ENCODE measurements around the gene GALNTL6. TPM values are rescaled to one million over a fixed set of nuclear protein-coding genes. Genes with fewer than 3 reads are reported as not detected.

Gene GALNTL6
- total RNA-seq, result not detected in 2 replicates

DNA sequence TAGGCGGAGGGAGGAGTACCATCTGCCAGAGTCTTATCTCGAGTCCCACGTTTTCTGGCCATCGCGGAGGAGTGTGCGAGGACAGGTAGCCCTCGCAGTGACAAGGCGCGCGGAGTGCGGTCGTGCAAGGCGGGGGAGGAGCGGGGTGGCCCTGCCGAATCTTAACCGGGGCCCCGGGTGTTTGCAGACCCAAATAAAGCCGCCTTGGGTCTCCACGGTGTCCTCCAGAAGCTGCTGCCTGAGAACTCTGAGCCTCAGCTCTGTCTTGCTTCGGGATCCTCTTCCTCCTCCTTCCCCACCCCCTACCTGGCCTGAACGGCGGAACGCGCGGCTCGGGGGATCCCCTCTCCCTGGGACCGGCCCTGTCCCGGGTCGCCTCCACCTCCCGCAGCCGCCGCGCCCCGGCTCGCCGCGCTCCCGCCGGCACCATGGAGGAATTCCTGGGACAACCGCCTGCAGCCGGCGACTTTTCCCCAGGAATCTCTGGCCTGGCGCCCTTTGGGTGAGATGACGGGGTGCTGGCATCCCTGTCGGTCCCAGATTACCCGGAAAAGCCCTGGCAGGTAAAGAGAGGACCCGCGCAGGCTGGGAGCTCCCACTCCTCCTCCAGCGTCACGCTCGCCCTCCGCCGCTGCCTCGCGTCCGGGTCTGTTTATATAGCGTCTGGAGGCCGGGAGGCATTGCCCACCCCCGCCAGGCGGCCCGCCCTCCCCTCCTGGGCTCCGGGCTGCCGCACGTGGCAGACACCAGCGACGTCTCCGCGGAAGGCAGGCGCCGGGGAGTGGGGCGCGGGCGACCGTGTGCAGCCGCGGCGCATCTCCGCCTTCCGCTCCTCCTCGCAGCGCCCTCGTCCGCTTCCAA is at the start of gene GALNTL6:
GALNTL6 (plus strand) TSS at position 740 of the 861 bp plus-strand sequence.
- no peaks in the 10 kb centered on the region for H3K36me3 Mint-ChIP-seq (ENCODE audit: low read depth)
- H3K4me1 Mint-ChIP-seq, result peaks cover 4% of the 10 kb centered on the region
- no peak for DNase-seq
- intact Hi-C loops (cut with micrococcal nuclease), result no loop called here
- peaks cover 22% of the 10 kb centered on the region for H3K27me3 Mint-ChIP-seq
- H3K9me3 Mint-ChIP-seq, result peaks cover 4% of the 10 kb centered on the region
- no peak within 1 kb of the TSS for H3K4me3 Mint-ChIP-seq
- H3K27ac Mint-ChIP-seq, result no peak within 1 kb of the TSS

DNA sequence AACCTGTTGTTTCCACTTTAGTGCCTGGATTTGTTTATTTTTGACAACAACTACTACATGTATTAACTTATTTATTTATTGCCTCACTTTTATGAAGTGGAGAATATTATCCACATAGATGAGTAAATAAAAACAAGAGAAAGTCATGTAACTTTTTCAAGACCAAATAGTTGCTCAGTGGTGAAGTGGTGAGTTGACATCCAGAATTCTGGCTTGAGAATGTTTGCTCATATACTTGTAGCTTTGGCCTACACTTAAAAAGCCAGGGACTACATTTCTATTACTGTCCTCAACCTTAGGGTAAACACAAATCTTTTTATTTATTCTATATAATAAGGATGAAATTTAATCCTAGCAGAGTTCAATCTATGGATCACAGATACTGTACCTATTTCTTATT is 47.7 kb upstream of the GALNTL6 start:
- intact Hi-C loops (cut with micrococcal nuclease), result no loop called here

DNA sequence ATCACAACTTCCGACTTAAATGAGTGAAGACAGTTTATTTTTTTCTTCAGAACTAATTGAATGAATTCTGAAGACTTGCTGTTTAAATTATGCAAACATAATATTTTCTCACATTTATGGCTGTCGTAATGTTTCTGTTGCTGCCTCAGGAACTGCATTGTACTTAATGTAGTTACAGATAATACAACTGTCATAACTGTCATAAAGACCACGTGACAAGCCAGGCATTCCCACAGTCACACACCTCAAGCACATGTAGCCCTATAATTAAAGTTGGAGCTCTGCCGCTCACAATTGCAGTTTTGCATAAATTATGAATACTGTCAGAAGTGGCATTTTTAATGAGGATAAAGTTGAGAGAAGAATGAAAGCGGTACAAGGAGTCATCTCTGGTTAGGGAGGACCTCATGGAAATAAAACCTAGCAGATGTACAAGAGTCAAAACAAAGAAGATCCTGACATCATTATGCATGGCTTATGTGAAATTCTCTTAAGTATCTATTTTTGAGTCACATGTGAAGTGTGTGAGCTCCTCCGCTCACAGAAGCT is 38.5 kb upstream of the GALNTL6 start:
- no peaks in the 10 kb centered on the region for H3K36me3 Mint-ChIP-seq (ENCODE audit: low read depth)
- H3K27me3 Mint-ChIP-seq, result no peaks in the 10 kb centered on the region
- H3K4me3 Mint-ChIP-seq, result no peak overlapping the region
- H3K4me1 Mint-ChIP-seq, result no peaks in the 10 kb centered on the region
- DNase-seq, result no peak
- H3K27ac Mint-ChIP-seq, result no peak overlapping the region
- intact Hi-C loops (cut with micrococcal nuclease), result no loop called here
- H3K9me3 Mint-ChIP-seq, result no peaks in the 10 kb centered on the region

More for the DNA sequence above, 47.7 kb upstream of the GALNTL6 start:
- no peak for DNase-seq
- no peak overlapping the region for H3K4me3 Mint-ChIP-seq
- H3K36me3 Mint-ChIP-seq (ENCODE audit: low read depth), result no peaks in the 10 kb centered on the region
- H3K27me3 Mint-ChIP-seq, result no peaks in the 10 kb centered on the region
- peaks cover 14% of the 10 kb centered on the region for H3K9me3 Mint-ChIP-seq
- no peak overlapping the region for H3K27ac Mint-ChIP-seq
- no peaks in the 10 kb centered on the region for H3K4me1 Mint-ChIP-seq

DNA sequence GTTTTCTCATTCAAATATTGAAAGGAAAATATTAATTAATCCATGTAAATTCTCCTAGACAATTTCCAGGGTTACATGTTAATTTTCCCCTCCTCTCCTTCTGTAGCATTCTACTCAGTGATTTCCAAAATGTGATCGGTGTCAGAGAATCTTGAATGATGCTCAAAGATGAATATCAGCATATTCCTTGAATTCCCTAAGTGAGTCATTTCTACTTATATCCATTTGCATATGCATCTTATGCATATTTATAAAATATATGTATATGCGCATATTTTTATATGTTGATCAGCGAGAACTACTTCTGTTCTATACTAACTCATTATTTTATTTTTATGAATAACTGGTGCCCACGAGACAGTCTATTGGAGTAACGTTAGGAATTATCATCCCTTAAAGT is 33.9 kb upstream of the GALNTL6 start:
- Mint-ChIP-seq H3K27me3 (no peaks in the 10 kb centered on the region), H3K9me3 (peaks cover 6% of the 10 kb centered on the region), H3K4me3 (no peak overlapping the region)

DNA sequence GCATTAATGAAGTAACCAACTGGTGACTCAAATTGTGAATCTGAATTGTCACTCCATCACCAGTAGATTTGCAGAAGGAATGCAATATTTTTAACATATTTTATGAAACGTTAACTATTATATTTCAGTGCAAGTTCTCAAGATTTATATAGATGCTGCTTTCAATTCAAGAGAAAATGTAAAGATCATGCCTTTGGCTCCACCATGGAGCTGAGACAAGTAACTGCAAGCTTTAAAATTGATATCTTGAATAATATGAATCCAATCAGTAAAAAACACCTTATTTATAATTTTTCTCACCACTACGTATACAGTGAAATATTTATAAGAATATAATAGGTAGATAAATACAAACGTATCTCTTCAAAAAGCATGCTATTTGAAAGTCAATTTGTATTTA is 27.8 kb upstream of the GALNTL6 start:
- Mint-ChIP-seq H3K9me3 (peaks cover 6% of the 10 kb centered on the region), H3K4me1 (no peaks in the 10 kb centered on the region), H3K27me3 (no peaks in the 10 kb centered on the region)

More for the DNA sequence above, 33.9 kb upstream of the GALNTL6 start:
- intact Hi-C loops (cut with micrococcal nuclease), result no loop called here
- Mint-ChIP-seq H3K4me1 (no peaks in the 10 kb centered on the region), H3K36me3 (ENCODE audit: low read depth) (no peaks in the 10 kb centered on the region), H3K27ac (no peak overlapping the region)
- no peak for DNase-seq

DNA sequence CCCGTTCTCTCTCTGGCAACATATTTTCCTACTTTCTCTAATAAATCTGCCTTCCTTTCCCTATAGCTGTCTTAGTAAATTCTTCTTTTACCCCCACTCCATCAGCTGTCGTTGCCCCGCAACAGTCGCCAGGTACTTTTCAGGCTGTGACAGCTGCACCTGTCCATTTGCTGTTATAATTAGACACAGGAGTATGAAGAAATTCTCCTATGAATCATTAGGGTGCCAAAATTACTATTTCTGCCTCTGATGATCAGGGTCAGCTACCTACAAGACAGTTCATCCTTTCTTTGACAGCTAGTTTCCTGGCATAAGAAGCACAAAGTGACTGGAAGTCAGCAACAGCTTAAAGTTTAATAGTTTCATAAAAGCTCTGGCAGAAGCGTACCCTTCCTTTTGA is 19.5 kb upstream of the GALNTL6 start:
- Mint-ChIP-seq H3K27me3 (no peaks in the 10 kb centered on the region), H3K36me3 (ENCODE audit: low read depth) (no peaks in the 10 kb centered on the region), H3K4me3 (no peak overlapping the region), H3K9me3 (no peaks in the 10 kb centered on the region), H3K27ac (no peak overlapping the region), H3K4me1 (no peaks in the 10 kb centered on the region)
- intact Hi-C loops (cut with micrococcal nuclease), result no loop called here
- no peak for DNase-seq

More for the DNA sequence above, 27.8 kb upstream of the GALNTL6 start:
- Mint-ChIP-seq H3K36me3 (ENCODE audit: low read depth) (no peaks in the 10 kb centered on the region), H3K27ac (no peak overlapping the region), H3K4me3 (no peak overlapping the region)
- no peak for DNase-seq
- intact Hi-C loops (cut with micrococcal nuclease), result no loop called here

DNA sequence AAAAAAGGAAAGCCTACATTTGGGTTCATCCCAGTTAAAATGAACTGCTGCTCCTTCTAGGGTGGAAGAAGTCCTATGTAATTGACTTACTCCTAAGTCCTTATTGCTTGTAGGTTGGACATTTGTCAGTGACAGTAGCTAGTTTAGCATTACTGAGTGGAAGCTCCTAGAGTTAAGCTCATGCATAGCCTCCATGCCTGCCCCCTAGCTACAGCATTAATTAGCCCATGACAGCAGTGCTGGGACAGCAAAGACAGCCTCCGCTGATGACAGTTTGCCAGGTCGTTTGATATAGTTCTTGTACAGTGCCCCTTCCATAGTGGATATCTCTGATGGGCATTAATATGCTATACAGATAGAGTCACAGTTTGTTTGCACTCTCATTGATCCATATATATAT is 18.7 kb upstream of the GALNTL6 start:
- intact Hi-C loops (cut with micrococcal nuclease), result no loop called here
- Mint-ChIP-seq H3K36me3 (ENCODE audit: low read depth) (no peaks in the 10 kb centered on the region), H3K27ac (no peak overlapping the region), H3K4me1 (no peaks in the 10 kb centered on the region), H3K4me3 (no peak overlapping the region), H3K27me3 (no peaks in the 10 kb centered on the region), H3K9me3 (no peaks in the 10 kb centered on the region)
- DNase-seq, result no peak

DNA sequence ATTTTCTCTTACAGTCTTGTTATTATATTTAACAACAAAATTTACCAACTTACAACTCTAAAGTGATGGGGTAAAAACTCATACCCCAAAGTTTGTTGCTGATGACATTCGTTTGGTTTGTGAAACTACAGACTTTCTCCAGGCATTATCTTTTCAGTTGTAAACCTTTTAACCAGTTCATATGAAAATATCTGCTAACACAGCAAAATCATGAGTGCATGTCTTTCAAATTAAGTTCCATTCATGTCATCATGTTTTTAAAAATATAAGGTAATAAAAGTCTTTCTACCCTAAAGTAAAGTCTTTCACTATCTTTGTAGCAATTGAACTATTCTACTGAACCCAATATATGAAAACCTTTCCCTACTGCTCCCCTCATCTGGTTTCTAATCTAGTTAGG is 3.4 kb upstream of the GALNTL6 start:
- H3K27ac Mint-ChIP-seq, result no peak overlapping the region
- no peak for DNase-seq
- H3K27me3 Mint-ChIP-seq, result peaks cover 19% of the 10 kb centered on the region
- intact Hi-C loops (cut with micrococcal nuclease), result no loop called here
- no peaks in the 10 kb centered on the region for H3K36me3 Mint-ChIP-seq (ENCODE audit: low read depth)
- peaks cover 4% of the 10 kb centered on the region for H3K4me1 Mint-ChIP-seq
- H3K9me3 Mint-ChIP-seq, result peaks cover 3% of the 10 kb centered on the region
- no peak overlapping the region for H3K4me3 Mint-ChIP-seq

DNA sequence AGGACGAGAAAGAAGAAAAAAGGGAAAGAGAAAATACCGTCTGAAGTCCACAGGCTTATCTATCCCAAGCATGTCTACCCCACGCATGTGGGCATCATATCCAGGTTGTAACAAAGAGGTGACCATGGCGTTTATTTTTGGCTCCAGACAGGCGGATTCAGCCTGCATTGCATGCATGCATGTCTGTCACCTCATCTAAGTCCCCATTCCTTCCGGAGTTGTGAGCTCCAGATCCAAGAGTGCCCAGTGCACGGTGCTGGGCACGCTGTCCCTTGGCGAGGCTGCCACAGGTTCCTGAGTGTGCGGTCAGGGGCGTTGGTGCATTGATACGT is 905 bp upstream of the GALNTL6 start:
- Mint-ChIP-seq H3K4me3 (no peak overlapping the region), H3K4me1 (peaks cover 4% of the 10 kb centered on the region), H3K9me3 (peaks cover 4% of the 10 kb centered on the region), H3K27me3 (peaks cover 22% of the 10 kb centered on the region), H3K36me3 (ENCODE audit: low read depth) (no peaks in the 10 kb centered on the region), H3K27ac (no peak overlapping the region)
- DNase-seq, result no peak
- intact Hi-C loops (cut with micrococcal nuclease), result no loop called here

DNA sequence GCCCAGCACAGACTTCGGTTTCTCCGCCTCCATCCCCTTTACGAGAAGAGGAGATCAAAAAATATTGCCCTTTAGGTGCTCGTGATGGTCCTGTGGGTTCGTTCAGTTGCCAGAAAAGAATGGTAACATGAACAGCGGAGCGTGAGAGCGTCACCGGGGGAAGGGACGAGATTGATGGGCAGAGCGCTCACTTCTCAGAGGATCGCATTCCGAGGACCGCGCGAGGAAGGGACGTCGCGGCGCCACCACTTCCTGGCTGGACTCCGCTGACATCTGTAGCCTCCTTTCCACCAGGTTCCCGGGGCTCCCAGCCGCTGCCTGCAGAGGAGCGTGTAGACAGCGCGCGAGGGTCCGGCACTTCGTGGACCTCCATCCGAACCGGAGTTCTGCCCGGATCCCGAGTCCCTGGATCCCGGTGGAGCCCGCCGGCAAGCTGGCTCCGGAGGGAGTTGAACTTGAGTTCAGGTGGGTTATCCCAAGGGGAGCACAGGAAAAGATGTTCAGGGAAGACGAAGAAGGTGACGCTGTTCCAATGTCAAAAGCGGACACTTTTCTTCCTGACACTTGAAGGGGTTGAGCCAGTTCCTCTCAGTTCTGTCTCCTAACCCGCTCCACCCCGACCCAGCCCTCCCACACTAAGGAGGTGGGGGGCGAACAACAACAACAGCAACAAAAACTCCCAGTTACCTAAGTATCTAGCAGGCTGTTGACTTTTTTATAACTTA is 484 bp downstream of the GALNTL6 start:
- intact Hi-C loops (cut with micrococcal nuclease), result no loop called here

DNA sequence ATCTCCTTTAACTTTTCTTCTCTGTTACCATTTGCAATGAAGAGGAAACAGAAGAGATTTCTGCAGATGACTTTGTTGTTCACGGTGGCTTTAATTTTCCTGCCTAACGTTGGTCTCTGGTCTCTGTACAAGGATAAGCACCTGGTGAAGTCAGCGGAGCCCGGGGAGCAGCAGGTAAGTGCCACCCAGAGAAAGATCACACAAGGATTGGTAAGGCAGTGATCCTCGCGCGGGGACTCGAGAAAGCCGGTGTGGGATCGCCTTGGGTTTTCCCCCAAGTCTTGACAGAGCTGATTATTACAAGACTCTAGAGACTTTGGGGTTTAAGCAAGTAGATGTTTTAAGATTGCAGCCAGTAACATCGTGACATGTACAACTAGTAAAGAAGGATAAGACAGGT is 1.3 kb downstream of the GALNTL6 start:
- Mint-ChIP-seq H3K9me3 (peaks cover 4% of the 10 kb centered on the region), H3K36me3 (ENCODE audit: low read depth) (no peaks in the 10 kb centered on the region), H3K4me3 (no peak overlapping the region), H3K27ac (no peak overlapping the region), H3K27me3 (peaks cover 22% of the 10 kb centered on the region), H3K4me1 (peaks cover 4% of the 10 kb centered on the region)
- DNase-seq, result no peak
- intact Hi-C loops (cut with micrococcal nuclease), result no loop called here

More for the DNA sequence above, 484 bp downstream of the GALNTL6 start:
- Mint-ChIP-seq H3K27ac (no peak overlapping the region), H3K4me3 (no peak overlapping the region), H3K4me1 (peaks cover 4% of the 10 kb centered on the region), H3K9me3 (peaks cover 4% of the 10 kb centered on the region), H3K27me3 (peaks cover 22% of the 10 kb centered on the region), H3K36me3 (ENCODE audit: low read depth) (no peaks in the 10 kb centered on the region)
- no peak for DNase-seq

DNA sequence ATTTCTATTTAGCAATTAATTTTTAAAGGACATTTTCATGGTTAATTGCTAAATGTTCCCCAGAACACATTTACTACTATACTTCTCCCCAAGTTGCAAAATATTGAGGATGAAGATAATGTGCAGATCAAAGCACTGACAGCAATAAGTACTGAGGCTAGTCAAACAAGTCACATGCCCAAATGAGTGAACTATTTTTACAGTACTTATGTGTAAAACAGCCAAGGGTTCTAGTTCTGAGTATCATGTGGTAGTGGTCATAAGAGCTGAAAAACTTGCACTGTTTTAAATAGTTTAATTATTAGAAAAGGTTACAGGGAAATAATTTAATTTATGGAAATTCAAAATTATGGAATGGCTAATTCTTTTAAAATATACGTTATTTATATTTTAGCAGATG is 3.8 kb downstream of the GALNTL6 start:
- peaks cover 4% of the 10 kb centered on the region for H3K9me3 Mint-ChIP-seq
- no peak overlapping the region for H3K4me3 Mint-ChIP-seq
- no peak for DNase-seq
- H3K27me3 Mint-ChIP-seq, result peaks cover 21% of the 10 kb centered on the region
- no peak overlapping the region for H3K27ac Mint-ChIP-seq
- peaks cover 4% of the 10 kb centered on the region for H3K4me1 Mint-ChIP-seq
- no peaks in the 10 kb centered on the region for H3K36me3 Mint-ChIP-seq (ENCODE audit: low read depth)
- intact Hi-C loops (cut with micrococcal nuclease), result no loop called here

DNA sequence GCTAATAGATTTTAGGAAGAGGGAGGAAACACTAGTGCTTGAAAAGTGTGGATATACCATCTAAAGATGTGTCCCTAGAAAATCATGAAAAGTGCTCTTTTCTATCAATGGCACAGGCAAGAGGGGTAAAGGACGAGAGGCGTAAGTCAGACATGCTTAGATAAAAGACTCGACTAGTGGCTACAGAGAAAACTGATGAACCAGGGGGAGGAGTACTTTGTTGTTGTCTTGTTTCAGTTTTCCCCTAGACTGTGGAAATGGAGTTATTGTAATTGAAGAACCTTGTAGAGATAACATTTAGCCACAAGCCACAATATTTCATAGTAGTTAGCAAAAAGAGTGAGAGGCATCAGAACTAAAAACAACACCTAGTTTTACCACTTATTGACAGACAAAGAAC is 21.4 kb downstream of the GALNTL6 start:
- no peaks in the 10 kb centered on the region for H3K36me3 Mint-ChIP-seq (ENCODE audit: low read depth)
- H3K27ac Mint-ChIP-seq, result no peak overlapping the region
- H3K9me3 Mint-ChIP-seq, result no peaks in the 10 kb centered on the region
- DNase-seq, result no peak
- H3K4me3 Mint-ChIP-seq, result no peak overlapping the region
- intact Hi-C loops (cut with micrococcal nuclease), result no loop called here
- no peaks in the 10 kb centered on the region for H3K4me1 Mint-ChIP-seq
- H3K27me3 Mint-ChIP-seq, result no peaks in the 10 kb centered on the region

DNA sequence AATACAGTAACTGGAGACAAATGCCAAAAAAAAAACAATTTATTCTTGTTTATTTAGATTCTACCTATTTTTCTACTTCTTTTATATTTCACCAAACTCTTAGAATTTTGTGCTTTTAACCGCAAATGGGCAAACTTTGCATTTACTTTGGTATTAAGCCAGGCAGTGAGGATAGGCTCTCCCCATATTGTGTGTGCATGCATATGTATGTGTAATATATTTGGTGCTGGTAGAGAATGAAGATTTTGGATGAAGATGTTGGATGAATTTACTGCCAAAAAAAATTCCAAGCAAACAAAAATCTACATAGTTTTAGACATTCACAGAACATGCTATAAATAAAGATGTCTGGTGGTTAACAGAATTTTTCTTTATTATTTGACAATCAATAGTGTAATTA is 30.3 kb downstream of the GALNTL6 start:
- H3K36me3 Mint-ChIP-seq (ENCODE audit: low read depth), result no peaks in the 10 kb centered on the region
- H3K4me1 Mint-ChIP-seq, result no peaks in the 10 kb centered on the region
- H3K27ac Mint-ChIP-seq, result no peak overlapping the region
- H3K4me3 Mint-ChIP-seq, result no peak overlapping the region
- no peak for DNase-seq
- H3K27me3 Mint-ChIP-seq, result no peaks in the 10 kb centered on the region
- intact Hi-C loops (cut with micrococcal nuclease), result no loop called here
- H3K9me3 Mint-ChIP-seq, result no peaks in the 10 kb centered on the region

Measured in activated CD4-positive, alpha-beta T cell treated with anti-CD3 and anti-CD28 coated beads, Interleukin-2, amount 10 ng/mL, durations not matched to agents 24 days and 14 days (primary cell).